HG03175 (cell line): ENCODE data around the gene CIDEB.

ENCODE experiments used
- ATAC-seq: cut with Tn5 transposase; IDR thresholded peaks from one replicate; pipeline ENCODE4 v1.9.1; 2021; ENCODE audit warnings: mild to moderate bottlenecking, moderate library complexity; ENCODE audit not compliant: unreplicated experiment

The CIDEB gene

GRCh38 chr14:24313913-24314312, 6.1 kb upstream of the CIDEB start:
- ATAC-seq, result no peak

- no peak for ATAC-seq
Measured at GRCh38 chr14:24312736-24313507, 5.1 kb upstream of the CIDEB start.

- ATAC-seq, result no peak
Measured at GRCh38 chr14:24311837-24312615, 4.2 kb upstream of the CIDEB start.

DNA sequence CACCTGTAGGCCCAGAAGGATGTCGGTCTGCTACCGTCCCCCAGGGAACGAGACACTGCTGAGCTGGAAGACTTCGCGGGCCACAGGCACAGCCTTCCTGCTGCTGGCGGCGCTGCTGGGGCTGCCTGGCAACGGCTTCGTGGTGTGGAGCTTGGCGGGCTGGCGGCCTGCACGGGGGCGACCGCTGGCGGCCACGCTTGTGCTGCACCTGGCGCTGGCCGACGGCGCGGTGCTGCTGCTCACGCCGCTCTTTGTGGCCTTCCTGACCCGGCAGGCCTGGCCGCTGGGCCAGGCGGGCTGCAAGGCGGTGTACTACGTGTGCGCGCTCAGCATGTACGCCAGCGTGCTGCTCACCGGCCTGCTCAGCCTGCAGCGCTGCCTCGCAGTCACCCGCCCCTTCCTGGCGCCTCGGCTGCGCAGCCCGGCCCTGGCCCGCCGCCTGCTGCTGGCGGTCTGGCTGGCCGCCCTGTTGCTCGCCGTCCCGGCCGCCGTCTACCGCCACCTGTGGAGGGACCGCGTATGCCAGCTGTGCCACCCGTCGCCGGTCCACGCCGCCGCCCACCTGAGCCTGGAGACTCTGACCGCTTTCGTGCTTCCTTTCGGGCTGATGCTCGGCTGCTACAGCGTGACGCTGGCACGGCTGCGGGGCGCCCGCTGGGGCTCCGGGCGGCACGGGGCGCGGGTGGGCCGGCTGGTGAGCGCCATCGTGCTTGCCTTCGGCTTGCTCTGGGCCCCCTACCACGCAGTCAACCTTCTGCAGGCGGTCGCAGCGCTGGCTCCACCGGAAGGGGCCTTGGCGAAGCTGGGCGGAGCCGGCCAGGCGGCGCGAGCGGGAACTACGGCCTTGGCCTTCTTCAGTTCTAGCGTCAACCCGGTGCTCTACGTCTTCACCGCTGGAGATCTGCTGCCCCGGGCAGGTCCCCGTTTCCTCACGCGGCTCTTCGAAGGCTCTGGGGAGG, 3.1 kb upstream of the CIDEB start, which contains the start of gene LTB4R:
LTB4R (plus strand) TSS at position 857 of the 959 bp plus-strand sequence. CDS start 4,150 bp downstream, outside the sequence.
- ATAC-seq, result peak; percentile 73

DNA sequence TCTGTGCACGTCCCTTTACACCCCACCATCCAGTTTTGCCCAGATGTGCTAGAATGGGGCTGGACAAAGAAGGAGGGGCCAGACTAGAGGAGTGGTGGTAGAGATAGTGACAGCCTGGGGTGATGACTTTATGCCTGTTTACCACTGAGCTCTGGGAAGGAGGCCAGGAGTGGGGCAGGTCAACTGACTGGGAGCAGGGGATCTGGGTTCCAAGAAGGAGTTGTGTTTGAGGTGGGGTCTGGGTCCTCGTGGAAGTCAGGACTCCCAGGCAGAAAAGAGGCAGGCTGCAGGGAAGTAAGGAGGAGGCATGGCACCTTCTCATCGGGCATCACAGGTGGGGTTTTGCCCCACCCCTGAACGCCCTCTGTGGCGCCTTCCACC, 2.5 kb upstream of the CIDEB start:
- no peak for ATAC-seq

DNA sequence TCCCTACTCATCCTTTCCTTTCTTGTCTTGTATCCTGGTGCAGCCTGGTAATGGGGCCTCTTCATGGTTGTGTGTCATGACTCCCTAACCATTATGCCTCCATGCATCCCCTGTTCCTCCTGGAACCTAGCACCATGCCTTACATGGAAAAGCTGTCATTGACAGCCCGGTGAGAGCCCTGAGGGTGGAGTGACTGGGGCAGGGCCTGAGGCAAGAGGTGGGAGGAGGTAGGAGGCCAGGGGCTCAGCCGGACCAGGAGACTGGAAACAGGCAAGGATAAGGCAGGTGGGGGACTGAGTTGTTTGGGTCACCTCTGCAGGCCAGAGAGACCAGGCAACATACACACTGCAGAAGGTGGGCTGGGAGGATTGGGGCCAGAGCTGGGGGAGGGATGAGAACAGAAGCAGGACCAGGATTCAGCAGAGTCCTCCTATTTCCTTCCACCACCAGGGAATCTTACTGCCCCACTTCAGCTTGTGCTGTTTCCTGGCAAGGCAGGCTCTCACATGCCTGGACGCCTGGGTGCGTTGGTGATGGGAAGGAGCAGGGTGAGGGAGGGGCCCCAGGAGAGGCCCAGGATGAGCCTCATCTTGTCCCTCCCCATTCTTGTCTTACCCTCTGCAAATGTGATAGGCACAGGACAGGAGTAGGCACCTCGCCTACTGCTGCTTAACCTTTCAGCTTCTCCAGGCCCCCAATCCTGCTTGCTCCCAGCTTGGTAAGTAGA, 1.9 kb upstream of the CIDEB start, which contains the start of gene LTB4R2:
LTB4R2 (plus strand) TSS at position 603 of the 727 bp plus-strand sequence. CDS start 525 bp downstream, outside the sequence.
- no peak for ATAC-seq

DNA sequence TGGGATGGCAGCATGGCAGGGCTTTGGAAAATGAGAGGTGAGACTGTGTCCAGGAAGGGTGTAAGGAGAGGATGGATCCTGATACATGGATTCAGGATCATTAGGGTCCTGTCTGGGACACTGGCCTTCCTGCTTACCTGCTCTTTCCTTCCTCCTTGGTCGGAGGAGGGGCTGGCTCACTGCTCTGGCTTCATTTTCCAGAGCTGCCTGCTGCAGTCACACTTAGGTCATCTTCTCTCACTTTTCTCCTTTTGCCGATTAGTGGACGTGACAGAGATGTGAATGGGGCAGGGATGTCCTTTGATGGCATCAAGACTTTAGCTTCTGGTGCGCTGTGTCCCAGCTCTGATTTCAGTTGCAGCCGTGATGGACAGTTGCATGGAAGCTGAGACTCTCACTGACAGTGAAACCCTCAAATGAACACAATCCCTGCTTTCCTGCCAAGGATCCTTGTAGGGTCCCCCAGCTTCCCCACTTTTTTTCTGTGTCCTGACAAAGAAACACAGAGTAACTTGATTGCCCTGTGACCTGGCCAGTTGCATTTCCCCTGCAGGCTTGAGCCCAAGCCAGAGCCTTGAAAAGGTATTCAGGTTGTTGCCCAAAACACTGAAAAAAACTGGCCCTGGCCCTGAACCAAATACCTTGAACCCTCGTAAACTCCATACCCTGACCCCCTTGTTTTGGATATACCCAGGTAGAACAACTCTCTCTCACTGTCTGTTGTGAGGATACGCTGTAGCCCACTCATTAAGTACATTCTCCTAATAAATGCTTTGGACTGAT, 756 bp upstream of the CIDEB start:
- no peak for ATAC-seq

- no peak for ATAC-seq
Measured at GRCh38 chr14:24307156-24307574, 612 bp downstream of the CIDEB start.

GRCh38 chr14:24304019-24304387, 3.8 kb downstream of the CIDEB start:
- ATAC-seq, result no peak

GRCh38 chr14:24300326-24300980, 7.3 kb downstream of the CIDEB start:
- ATAC-seq, result no peak

GRCh38 chr14:24299255-24300191, 8.3 kb downstream of the CIDEB start, which contains the start of the genes DHRS1 and NOP9:
Gene DHRS1 (minus strand): TSS chr14:24299780. CDS start chr14:24299106, 674 bp downstream.
Gene NOP9 (plus strand): TSS chr14:24299850. CDS start chr14:24299955, 105 bp downstream.
- peak; percentile 77 for ATAC-seq

DNA sequence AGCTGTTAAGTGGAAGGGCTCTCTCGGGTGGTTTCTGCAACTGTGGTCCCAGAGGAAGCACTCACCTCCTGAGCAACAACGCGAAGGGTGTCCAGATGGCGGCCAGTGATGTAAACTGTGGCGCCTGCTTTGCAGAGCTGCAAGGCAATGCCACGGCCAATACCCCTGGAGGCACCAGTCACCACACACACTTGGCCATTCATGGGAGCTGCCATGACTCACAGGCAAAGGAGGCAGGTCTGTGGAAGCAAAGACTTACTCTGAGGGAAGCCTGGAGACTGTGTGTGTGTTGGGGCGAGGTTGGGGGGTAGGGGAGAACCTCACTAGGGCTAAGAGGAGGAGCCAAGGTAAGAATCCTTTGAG, 8.9 kb downstream of the CIDEB start:
- ATAC-seq, result peak; percentile 5

GRCh38 chr14:24297190-24297964, 10.4 kb downstream of the CIDEB start:
- ATAC-seq, result peak; percentile 16

- ATAC-seq, result peak; percentile 45
Measured at GRCh38 chr14:24296341-24297157, 11.2 kb downstream of the CIDEB start.

DNA sequence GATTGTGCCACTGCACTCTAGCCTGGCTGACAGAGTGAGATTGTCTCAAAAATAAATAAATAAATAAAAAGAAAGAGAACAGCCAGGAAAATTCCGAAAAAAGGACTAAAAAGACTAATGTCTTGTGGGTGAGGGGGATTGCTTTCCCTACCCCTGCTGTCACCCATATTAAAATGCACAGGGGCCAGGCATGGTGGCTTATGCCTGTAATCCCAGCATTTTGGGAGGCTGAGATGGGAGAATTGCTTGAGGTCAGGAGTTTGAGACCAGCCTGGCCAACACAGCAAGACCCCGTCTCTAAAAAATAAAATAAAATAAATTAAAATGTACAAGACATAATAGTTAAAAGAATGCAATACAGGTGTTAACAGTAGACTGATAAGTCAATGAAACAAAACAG, 14.3 kb downstream of the CIDEB start:
- no peak for ATAC-seq
